ENCODE measurements around the gene CPM. TPM values are rescaled to one million over a fixed set of nuclear protein-coding genes. Genes with fewer than 3 reads are reported as not detected.
"Not testable (repeated sequence)": the region's sequence is repeated elsewhere in the genome, so short reads cannot be mapped to it uniquely, and the experiment has no call there.

The CPM gene
- total and polyA plus RNA-seq, 8 donors: 5.7 to 103 (median 45.8) TPM

DNA sequence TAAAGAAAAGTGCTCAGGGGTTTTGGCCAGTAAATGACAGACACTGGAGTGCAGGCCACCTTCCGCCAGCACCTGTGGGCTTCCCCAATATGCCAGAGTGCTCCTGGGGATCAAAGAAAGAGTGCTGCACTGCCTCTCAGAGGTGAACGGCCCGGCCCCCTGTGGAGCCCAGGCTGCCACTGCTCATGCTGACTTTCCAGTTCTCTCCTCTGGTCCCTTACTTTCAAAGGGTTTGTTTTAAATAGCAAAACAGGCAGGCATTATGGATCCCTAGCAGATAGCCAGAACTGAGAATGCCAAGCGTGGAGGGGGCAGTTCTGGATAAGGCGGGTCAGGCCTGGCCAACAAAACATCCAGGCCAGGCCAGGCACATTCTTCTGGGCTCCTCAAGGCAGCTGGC is 65.4 kb downstream of the CPM start:
- intact Hi-C loops (cut with DNase I; ENCODE audit: low total_unique reads): no loop called here
- Histone ChIP-seq H3K36me3 (peaks cover 3 to 57% (median 40%) of the 10 kb centered on the region in 4 donors), H3K4me1 (peaks cover 0 to 8% (median 0%) of the 10 kb centered on the region in 4 donors), H3K27ac (no peak overlapping the region), H3K9me3 (no peaks in the 10 kb centered on the region), H3K4me3 (no peak overlapping the region), H3K27me3 (no peaks in the 10 kb centered on the region)
- no peak for DNase-seq
- no peak for TF ChIP-seq POLR2A (IDR thresholded peaks at IDR 0.05)
- TF ChIP-seq POLR2AphosphoS5 (IDR thresholded peaks at IDR 0.05): no peak
- WGBS, 5 donors: 62 to 87% (median 78%) methylated on average over 5 of the region's 5 CpGs

- DNase-seq: no peak
- TF ChIP-seq POLR2AphosphoS5 (IDR thresholded peaks at IDR 0.05) (no peak), CTCF (IDR thresholded peaks at IDR 0.05) (no peak), EP300 (IDR thresholded peaks at IDR 0.05) (no peak)
- Histone ChIP-seq H3K9me3 (no peaks in the 10 kb centered on the region), H3K4me3 (no peak overlapping the region), H3K27ac (no peak overlapping the region), H3K36me3 (peaks cover 3 to 57% (median 40%) of the 10 kb centered on the region in 4 donors), H3K27me3 (no peaks in the 10 kb centered on the region), H3K4me1 (peaks cover 0 to 8% (median 0%) of the 10 kb centered on the region in 4 donors)
- intact Hi-C loops (cut with DNase I; ENCODE audit: low total_unique reads): no loop called here
- 58 to 68% (median 63%) methylated on average over 6 of the region's 6 CpGs for WGBS, 5 donors
Observed at GRCh38 chr12:68866950-68867349, 66.0 kb downstream of the CPM start.

- no peak for TF ChIP-seq CTCF (IDR thresholded peaks at IDR 0.05)
- TF ChIP-seq POLR2A (IDR thresholded peaks at IDR 0.05): no peak
- TF ChIP-seq POLR2AphosphoS5 (IDR thresholded peaks at IDR 0.05): no peak
- TF ChIP-seq EP300 (IDR thresholded peaks at IDR 0.05): no peak
- WGBS, 5 donors: 40 to 75% (median 64%) methylated on average over 8 to 9 of the region's 9 CpGs
- Histone ChIP-seq H3K4me3 (no peak overlapping the region), H3K4me1 (peaks cover 0 to 8% (median 0%) of the 10 kb centered on the region in 4 donors), H3K27ac (no peak overlapping the region), H3K9me3 (no peaks in the 10 kb centered on the region), H3K36me3 (peaks cover 3 to 43% (median 28%) of the 10 kb centered on the region in 4 donors), H3K27me3 (no peaks in the 10 kb centered on the region)
- intact Hi-C loops (cut with DNase I; ENCODE audit: low total_unique reads): no loop called here
- DNase-seq: no peak
Observed at GRCh38 chr12:68865399-68866164, 67.4 kb downstream of the CPM start.

GRCh38 chr12:68864604-68865003 is 68.4 kb downstream of the CPM start:
- no peak for TF ChIP-seq POLR2A (IDR thresholded peaks at IDR 0.05)
- no peak for TF ChIP-seq EP300 (IDR thresholded peaks at IDR 0.05)
- Histone ChIP-seq H3K36me3 (peaks cover 3 to 33% (median 21%) of the 10 kb centered on the region in 4 donors), H3K9me3 (no peaks in the 10 kb centered on the region), H3K4me3 (no peak overlapping the region), H3K4me1 (peaks cover 0 to 8% (median 0%) of the 10 kb centered on the region in 4 donors), H3K27me3 (no peaks in the 10 kb centered on the region), H3K27ac (no peak overlapping the region)
- intact Hi-C loops (cut with DNase I; ENCODE audit: low total_unique reads): loop anchor here (5.0 kb wide), 1 partner anchor 208 kb away; no protein-coding TSS in a partner anchor
- DNase-seq: no peak
- WGBS, 5 donors: 90 to 98% (median 95%) methylated on average over 3 of the region's 3 CpGs

- H3K9me3 ChIP-seq, H3K27ac ChIP-seq, H3K27me3 ChIP-seq, H3K4me3 ChIP-seq, H3K4me1 ChIP-seq: not testable (repeated sequence)
- DNase-seq: peak in 1 of 2 donors; percentile 75
- H3K36me3 ChIP-seq: peaks cover 3 to 28% (median 17%) of the 10 kb centered on the region in 4 donors
- 66 to 75% (median 69%) methylated on average over 8 of the region's 8 CpGs for WGBS, 5 donors
- intact Hi-C loops (cut with DNase I; ENCODE audit: low total_unique reads): loop anchor here (5.0 kb wide), 1 partner anchor 208 kb away; no protein-coding TSS in a partner anchor
- peak in 5 of 7 experiments; percentile 33 to 64 (median 60) for TF ChIP-seq CTCF (IDR thresholded peaks at IDR 0.05)
Observed at GRCh38 chr12:68863886-68864454, 69.0 kb downstream of the CPM start.
